Pons (tissue), 1 donor: ENCODE data around the gene CUX1.
A peak's percentile ranks its signal among the peaks of the same experiment; 100 is the strongest.
"Not testable (repeated sequence)": the region's sequence is repeated elsewhere in the genome, so short reads cannot be mapped to it uniquely, and the experiment has no call there.

Experiments used
- DNase-seq: peaks from one replicate; pipeline ENCODE4 v3.0.0-alpha.2; 2016; ENCODE audit warnings: low spot score

Gene CUX1

DNA sequence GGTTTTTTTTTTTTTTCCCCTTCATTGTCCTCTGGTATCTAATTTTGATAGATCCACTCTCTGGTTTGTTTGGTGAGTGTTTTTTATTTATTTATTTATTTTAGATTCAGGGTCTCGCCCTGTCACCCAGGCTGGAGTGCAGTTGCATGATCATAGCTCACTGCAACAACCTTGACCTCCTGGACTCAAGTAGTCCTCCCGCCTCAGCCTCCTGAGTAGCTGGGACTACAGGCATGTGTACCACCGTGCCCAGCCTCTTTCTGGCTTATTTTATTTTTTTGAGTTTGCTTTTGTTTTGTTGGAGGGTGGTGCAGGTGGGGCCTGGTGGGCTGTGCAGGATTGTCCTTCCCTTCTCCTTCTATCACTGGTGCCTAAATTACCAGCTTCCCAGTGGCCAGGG lies 282.0 kb downstream of the CUX1 start:
- DNase-seq, result no peak

DNA sequence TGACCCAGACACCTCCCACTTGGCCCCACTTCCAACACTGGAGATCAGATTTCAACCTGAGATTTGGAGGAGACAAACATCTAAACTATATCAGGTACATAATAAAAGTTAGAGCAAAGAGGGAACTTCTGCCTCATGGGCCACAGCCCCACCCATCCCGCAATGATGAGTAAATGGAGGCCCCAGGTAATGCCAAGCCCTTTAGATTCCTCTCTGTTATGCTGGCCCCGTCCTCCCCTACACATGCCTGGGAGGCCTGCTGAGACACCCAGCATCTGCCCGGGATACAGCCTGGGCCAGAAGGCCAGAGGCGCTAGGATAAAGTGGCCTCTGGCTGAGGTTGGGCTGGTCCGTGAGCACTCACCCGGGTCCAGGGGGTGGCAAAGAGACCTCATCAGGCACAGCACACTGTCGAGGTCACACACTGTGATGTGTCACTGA lies 283.7 kb downstream of the CUX1 start:
- no peak for DNase-seq

DNA sequence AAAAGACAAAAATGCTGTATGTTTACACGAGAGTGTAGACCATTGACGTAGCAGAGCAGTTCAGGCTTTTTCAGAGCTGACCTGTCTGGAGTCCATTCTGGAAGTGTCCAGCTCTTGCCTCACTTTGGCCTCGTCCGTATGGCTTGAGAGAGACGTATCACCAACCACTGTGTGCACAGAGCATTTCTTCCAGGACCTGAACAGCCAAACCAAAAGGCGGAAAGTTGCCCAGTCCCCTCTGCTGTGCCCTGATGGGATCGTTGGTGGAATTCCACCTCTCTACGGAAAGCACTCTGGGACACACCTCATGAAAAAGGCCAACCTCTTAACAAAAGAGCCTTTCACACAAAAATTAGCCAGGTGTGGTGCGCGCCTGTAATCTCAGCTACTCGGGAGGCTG lies 284.5 kb downstream of the CUX1 start:
- DNase-seq, result no peak

DNA sequence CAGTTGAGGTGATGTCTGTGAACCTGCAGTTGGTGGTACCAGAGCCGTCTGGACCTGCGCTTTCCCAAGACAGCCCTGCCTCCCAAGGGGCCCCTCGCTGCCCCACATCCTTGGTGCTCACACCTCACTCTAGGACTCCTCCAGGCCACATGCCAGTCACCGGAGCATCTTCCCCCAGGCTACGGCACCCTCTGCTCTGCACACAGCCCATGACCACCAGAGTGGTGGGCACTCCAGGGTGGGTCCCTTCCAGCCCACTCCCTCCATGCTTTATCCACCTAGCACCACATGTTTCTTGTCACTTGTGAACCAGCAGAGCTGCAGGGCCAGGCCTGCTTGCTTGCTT lies 285.6 kb downstream of the CUX1 start:
- DNase-seq, result no peak

DNA sequence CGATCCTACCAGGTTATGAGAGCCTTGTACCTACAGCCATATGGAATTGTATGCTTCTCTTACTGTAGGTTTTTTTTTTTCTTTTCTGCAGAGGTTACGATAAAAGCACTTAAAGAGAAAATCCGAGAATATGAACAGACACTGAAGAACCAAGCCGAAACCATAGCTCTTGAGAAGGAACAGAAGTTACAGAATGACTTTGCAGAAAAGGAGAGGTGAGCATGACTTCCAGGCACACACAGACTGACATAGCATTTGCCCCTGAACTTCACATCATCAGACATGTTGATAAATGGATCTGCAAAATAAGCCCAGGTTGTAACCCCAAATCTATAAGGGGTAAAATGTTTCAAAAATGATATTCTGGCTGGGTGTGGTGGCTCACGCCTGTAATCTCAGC lies 286.8 kb downstream of the CUX1 start:
- no peak for DNase-seq

DNA sequence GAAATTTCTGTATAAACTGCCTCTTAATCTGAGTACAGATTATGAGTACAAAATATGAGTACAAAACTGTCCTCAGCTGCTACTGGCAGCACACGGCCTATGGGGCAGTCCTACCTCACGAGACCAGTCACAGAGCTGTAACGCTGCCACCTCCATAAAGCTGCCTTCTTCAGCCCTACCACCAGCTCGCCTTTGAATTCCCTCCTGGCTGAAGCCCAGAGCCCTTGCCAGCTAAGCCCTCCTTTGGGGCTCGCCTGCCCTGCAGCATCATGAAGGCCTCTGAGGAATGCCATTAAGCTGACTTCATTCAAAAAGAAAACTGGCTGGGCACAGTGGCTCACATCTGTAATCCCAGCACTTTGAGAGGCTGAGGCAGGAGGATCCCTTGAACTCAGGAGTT lies 289.2 kb downstream of the CUX1 start:
- DNase-seq, result no peak

DNA sequence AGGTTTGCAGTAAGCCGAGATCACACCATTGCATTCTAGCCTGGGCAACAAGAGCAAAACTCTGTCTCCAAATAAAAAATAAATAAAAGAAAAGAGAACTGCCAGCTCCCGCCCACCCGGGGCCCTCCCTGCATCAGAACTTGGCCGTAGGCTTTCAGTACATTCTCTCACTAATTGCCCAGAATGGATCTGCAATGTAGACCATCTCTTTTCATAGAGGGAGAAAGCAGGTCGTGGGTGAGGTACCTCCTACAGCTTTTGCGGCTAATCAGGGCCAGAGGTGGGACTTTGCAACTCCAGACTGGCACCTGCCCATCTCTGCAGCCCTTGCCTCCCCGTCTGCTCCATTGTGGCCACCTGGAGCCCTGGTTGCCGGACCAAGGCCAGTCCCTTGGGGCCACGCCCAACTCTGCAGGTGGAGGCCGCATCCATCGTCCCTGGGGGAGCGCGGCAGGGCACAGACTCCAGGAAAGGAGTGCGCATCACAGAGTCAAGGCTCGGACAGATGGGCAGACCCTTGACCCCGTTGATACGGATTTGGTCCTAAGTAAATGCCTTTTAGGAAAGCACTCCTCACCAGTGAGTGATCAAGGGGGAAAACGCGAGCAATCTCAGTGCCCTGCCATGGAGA lies 290.2 kb downstream of the CUX1 start:
- no peak for DNase-seq

DNA sequence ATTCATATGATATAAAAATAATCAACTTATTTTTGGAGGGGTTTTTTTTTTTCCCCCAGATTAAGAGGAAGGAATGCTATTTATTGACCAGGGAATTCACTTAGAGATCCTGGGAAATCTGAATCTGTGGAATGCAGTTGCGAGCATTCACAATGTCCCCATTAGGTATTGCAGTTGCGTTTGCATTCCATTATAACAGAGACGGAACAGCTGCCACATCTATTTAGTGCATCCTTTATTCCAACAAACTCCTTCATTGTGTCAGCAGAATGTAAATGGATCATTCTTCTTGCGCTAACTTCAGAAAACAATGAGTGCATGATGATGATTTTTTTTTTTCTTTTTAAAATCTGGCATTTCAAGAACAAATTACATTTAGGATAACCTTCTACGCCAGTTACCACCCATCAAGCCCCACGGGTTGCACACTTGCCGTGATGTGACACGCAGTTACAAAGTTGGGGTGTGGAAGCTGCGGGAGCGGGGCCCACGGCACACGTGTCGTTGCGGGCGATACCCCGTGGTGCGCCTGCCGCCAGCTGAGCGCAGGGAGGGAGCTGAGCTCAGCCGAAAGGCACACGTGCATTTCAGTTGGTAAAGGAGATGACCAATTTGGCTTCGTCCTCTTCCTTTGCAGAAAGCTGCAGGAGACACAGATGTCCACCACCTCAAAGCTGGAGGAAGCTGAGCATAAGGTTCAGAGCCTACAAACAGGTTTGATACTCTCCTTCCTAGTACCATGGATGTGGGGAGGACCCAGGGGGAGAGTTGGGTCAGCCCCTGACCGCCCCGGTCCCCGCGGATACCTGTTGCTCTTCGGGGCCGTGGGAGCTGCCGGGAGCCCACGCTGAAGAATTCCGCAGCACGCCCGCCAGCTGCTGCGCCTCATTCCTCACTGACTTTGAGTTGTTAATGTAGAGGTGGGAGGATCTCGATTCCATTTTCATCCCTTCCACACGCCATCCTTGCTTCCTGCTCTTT lies 293.9 kb downstream of the CUX1 start:
- peak; percentile 86 for DNase-seq

DNA sequence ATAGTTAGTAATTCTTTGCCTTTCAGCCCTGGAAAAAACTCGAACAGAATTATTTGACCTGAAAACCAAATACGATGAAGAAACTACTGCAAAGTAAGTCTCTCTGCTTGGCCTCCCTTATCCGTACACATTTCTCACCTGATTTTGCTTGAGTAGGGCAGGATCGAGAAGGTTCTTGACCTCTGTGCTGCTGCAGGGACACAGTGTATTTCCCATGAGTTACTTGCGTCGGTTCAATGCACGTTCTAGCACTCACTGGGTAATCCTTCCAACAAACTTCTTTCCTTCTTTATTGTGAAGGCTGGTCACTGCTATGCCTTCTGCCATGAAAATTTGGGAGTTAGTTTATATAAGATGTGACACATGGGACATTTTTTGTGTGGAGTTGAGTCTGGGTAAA lies 297.8 kb downstream of the CUX1 start:
- no peak for DNase-seq

DNA sequence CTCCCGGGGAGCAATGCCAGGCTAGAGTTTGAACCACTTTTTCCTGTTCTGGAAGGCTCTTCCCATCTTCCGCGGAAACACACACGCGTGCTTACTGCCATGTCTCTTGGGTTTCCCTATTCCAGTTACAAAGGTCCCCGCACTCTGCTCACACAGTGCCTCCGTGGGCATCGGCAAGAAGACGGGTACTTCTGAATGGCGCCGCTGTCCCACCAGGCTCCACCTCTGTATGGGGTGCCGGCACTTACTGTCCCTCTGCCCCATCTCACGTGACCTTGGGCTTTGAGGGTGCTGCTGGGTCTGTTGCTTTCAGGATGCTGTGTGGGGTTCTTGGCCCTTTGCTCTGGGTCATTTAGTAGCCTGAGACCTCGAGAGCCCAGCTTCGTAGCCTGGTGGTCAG lies 298.5 kb downstream of the CUX1 start:
- no peak for DNase-seq

DNA sequence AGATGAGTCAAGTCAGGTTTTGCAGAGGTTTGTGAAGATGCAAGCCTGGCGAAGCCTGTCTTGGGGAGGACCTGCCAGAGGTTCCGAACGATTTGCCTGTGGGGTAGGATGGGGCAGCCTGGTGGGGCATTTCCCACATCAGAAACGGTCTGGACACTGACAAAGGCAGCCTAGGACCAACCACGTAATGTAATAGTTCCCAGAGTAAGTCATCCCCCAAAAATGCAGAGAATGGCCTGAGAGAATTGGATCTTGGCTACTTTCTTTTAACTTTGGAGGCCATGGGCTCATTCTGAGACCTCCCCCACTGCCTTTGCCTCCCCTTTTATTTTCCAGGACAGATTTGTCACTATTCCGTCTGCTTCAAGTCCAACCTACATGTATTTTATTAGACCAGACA lies 300.3 kb downstream of the CUX1 start:
- DNase-seq, result no peak

DNA sequence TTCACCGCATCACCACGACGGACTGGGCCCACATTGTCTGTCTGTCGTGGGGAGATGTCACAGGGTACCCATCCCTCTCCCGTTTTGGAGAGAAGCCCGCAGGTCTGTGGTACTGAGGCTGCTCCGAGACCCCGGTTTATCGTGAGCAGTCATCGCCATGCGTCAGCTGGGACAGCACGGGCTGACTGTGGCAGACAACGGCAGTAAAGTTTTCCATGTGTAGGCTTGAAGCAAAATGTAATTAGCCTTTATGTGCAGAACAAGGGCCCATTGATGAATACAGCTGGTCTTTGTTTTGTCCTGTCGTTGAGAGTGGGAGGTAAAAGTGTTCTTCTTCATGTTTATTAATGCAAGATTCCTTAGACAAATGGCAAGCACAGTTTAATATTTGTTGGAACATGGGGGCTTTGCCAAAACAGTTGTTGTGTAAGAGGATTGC lies 301.8 kb downstream of the CUX1 start:
- DNase-seq, result peak; percentile 98

DNA sequence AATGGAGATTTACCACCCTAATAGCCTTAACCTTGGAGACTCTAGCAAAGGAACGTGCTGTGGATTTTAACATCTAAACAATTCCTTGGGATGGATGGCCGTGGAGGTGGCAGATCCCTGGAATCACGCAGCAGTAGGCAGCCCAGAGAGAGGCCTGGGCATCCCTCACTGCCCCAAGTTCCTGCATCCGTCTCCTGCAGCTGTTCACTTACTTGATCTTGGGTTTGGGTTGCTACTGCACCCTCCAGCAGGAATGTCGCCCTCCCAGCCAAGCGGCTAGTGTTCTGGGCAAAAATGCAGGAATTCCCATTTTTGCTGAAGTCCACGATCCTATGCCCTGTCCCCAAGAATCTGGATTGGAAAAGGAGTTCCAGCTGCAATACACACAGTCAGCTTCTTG lies 302.5 kb downstream of the CUX1 start:
- DNase-seq, result peak; percentile 44

DNA sequence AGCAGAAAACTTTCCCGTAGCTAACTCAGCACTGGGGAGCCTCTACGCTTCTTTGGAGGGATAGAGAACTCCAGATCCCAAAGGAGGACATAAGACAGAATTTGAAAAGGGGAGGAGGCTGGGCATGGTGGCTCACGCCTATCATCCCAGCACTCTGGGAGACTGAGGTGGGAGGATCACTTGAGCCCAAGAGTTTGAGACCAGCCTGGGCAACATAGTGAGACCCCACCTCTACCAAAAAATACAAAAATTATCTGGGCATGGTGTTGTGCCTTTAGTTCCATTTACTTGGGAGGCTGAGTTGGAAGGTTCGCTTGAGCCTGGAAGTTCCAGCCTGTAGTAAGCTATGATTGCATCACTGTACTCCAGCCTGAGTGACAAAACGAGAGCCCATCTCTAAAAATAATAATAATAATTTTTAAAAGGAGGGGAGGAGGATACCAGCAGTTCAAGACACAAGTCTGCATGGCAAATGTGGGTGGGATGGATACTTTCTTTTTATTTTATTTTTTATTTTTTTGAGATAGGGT lies 303.3 kb downstream of the CUX1 start:
- no peak for DNase-seq

DNA sequence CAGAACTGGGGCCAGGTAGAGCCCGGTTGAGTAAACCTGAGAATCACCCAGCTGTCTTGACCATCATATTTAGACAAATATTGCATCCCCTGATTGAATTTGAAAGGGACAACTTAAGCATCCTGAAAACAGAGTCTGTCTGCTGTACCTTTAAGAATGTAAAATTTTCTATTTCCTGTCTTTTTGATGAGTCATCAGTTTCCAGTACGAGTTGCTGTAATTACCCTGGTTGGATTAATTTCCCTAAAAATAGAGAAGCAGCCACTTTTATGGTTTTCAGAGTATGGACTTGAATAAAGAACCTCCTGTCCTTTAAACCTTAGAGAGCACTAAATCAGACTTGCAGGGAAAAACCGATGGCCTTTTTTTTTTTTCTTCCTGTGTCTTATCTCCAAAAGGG lies 304.6 kb downstream of the CUX1 start:
- no peak for DNase-seq

DNA sequence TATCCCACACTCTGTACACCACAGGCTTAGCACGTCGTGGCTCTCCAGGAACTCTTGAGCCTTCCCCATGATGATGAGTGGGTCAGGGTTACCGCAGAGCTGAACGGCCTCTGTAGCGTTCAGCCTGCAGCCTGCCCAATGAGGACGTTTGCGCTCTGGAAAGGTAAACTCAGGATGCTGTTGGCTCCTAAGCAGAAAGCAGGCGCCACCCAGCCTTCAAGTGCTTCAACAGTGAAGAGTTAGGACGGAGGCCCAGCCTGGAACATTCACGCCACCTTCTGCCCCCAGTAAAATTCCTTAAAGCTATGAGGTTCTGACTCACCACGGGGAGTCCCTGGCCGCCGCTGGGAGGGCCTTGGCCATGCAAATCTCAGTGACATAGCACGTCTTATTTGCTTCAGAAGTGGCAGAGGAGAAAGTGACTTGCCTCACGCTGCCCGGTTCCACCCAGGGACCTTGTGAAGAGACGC lies 307.7 kb downstream of the CUX1 start:
- no peak for DNase-seq

DNA sequence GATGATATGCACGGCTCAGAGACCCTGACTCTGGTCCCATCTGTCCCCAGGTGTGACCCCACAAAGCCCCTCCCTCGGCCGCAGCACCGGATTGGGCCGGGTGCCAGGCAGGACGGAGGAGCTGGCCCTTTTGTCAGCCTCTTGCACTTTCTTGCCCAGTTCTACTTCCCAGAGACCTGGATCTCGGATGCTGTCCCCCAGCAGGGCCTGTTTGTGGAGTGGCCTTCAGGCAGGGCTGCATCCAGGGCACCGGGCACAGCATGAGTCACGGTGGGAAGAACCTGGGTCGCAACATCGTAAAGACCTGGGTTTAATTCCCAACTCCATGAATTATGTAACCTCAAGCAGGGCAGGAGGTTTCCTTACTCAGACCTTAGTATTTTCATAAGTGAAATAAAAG lies 310.9 kb downstream of the CUX1 start:
- DNase-seq, result no peak

DNA sequence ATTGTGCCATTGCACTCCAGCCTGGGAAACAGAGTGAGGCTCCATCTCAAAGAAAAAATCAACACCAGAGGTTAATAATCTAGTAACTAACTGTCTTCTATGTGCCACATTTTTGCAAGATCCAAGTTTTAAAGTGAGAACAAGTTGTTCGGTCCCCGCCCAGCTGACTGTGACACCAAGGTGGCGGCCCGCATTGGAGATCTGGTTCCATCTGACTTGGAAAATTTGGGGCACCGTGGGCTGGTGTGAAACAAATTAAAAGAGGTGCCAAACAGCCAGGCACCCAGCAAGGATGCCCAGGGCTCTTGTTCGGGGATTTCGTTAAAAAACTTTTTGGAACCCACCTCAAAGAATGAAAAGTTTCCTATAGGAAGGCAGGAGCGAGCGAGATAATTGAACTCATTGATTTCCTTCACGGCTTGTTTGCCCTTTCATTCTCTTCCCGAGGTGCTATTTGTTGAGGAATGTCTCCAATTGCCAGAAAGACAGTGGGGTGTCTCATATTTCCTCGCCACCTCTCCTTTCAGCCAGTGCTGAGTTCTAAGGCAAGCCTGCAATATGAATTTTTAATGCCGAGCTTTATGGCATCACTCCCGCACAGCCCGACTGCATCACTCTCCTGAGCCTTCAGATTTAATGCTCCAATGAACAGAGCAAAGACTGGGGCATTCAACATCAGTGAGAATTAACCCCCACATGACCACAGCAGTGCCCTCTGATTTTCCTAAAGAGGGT lies 312.4 kb downstream of the CUX1 start:
- DNase-seq, result no peak

DNA sequence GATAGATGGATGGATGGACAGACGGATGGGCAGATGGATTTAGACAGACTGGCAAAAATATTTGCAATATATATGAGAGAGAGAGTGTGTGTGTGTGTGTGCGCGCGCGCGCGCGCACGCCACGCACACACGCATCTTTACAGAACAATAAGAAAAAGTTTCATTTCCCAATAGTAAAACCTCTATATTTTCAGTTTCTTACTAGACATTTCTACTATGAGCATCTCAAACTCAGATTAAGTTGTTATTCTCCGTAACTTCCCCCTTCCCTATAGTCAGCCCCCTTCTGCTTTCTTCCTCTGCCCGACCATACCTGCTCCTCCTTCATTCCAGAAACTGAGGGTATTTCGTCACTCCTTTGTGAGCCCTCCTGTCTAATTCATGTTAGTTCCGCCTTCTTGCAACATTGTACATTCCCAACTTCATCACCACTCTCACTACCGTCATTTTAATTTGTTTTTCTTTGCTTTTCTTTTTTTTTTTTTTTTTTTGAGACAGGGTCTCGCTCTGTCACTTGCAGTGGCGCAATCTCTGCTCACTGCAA lies 314.9 kb downstream of the CUX1 start:
- peak; percentile 43 for DNase-seq

DNA sequence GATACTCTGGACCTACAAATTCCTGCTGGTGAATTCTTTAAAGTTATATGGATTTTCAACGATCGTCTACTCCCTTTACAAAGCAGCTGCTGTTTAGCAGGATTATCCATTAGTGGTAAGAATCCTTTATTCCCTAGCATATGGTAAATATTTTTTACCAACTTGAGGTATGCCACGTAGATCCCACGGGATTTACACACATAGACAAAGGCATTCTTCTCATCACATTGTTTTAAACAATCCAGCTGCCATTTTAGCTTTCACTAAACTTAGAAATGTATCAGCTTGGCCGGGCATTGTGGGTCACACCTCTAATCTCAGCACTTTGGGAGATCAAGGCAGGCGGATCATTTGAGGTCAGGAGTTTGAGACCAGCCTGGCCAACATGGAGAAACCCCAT lies 321.2 kb downstream of the CUX1 start:
- DNase-seq, result no peak

DNA sequence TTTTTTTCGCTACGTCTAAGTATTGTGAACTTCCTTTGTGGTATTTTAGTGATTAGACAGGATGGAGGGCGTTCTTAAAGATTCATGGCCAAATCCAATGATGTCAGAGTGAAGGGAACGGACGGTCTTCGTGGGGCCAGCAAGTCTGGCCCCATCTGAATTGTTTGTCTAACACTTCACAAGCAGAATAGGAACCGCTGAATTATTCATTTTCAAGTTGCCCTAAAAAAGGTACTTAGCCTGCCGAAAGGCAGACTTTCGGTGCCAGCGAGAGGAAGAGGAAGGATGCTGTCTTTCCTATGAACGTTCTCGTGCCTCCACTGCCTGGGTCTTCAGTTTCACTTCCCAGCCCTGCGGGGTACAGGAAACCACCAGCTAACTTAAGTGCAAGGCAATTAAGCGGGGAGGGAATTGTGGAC lies 323.5 kb downstream of the CUX1 start:
- DNase-seq, result peak; percentile 76

DNA sequence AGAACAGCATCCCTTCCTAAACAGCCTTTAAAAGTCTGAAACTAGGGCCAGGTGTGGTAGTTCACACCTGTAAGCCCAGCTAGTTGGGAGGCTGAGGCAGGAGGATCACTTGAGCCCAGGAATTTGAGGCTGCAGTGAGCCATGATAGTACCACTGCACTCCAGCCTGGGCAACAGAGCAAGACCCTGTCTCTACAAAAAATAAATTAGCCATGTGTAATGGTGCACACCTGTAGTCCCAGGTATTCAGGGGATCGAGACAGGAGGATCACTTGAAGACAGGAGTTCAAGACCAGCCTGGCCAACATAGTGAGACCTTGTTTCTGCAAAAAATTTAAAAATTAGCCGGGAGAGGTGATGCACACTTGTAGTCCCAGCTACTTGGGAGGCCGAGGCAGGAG lies 325.0 kb downstream of the CUX1 start:
- DNase-seq, result not testable (repeated sequence)
